Stomach (tissue), 4 donors: Measurements from ENCODE around the gene CD84.

Experiments
- CTCF ChIP-seq, 7 experiments: fragments of 450-650 bp in 4 of 7; fragments of 200-600 bp in 3 of 7; sonication (generic) in 3 of 7; IDR thresholded peaks; one replicate each; pipeline ENCODE4 v1.5.1; 2016 to 2019; ENCODE audit warnings: antibody characterized with exemption in 7 of 7, control low read depth in 2 of 7, mild to moderate bottlenecking in 1 of 7
- POLR2A ChIP-seq, 4 donors: fragments of 450-650 bp; IDR thresholded peaks; one replicate each; pipeline ENCODE4 v1.6.1; 2016; ENCODE audit warnings: antibody characterized with exemption in 4 of 4, control low read depth in 2 of 4, mild to moderate bottlenecking in 1 of 4, moderate library complexity in 1 of 4
- POLR2AphosphoS5 ChIP-seq, 3 donors: sonication (generic); formaldehyde crosslinking; IDR thresholded peaks; one replicate each; pipeline ENCODE4 v1.6.1; 2016; ENCODE audit warnings: antibody characterized with exemption in 3 of 3

DNA sequence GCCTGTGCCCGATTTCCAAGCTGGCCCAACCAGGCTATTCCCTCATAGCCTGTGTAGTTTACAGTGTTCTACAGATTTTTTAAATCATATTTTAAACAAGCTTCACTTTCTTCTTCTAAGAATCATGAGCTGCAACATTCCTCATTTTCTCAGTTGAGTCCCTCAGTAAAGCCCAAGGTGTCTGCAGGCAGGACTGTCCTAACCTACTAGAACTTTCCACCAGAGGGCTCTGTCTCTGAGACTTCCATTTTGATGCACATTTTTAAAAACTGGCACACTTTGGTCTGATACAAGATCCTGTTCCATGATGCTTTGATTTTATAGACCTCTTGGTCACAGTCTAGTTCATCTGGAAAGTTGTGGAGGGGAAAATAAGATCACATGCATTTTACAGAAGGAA lies 34.6 kb downstream of the CD84 start:
- no peak for TF ChIP-seq POLR2AphosphoS5 (IDR thresholded peaks at IDR 0.05)
- TF ChIP-seq CTCF (IDR thresholded peaks at IDR 0.05): peak in 2 of 7 experiments; percentile 8 to 27
- TF ChIP-seq POLR2A (IDR thresholded peaks at IDR 0.05): no peak
